Effector memory CD8-positive, alpha-beta T cell (primary cell): ENCODE results near the gene PSMD4.

Experiments
- ATAC-seq: fragments of 150-1000 bp; cut with Tn5 transposase; replicated peaks from 2 replicates; pipeline ENCODE4 v1.10.0; 2021; ENCODE audit warnings: mild to moderate bottlenecking, moderate library complexity
- DNase-seq, 3 experiments: peaks; one replicate each; pipeline ENCODE4 v3.0.0; 2021
- H3K27ac Mint-ChIP-seq, 2 donors: one replicate each; pipeline ENCODE4 v1.8.0; 2022; ENCODE audit warnings: mild to moderate bottlenecking in 2 of 2, mixed read lengths in 2 of 2, moderate library complexity in 2 of 2
- H3K27me3 Mint-ChIP-seq, 2 donors: one replicate each; pipeline ENCODE4 v1.8.0; 2022; ENCODE audit warnings: mixed read lengths in 2 of 2
- H3K36me3 Mint-ChIP-seq: one replicate; pipeline ENCODE4 v1.8.0; 2022; ENCODE audit warnings: mild to moderate bottlenecking, moderate library complexity, mixed read lengths; ENCODE audit not compliant: insufficient read depth
- H3K4me1 Mint-ChIP-seq, 2 donors: one replicate each; pipeline ENCODE4 v1.8.0; 2022; ENCODE audit warnings: low read depth in 2 of 2, mixed read lengths in 2 of 2
- H3K4me3 Mint-ChIP-seq, 2 donors: one replicate each; pipeline ENCODE4 v1.8.0; 2022; ENCODE audit warnings: mild to moderate bottlenecking in 2 of 2, mixed read lengths in 2 of 2, moderate library complexity in 2 of 2
- H3K9me3 Mint-ChIP-seq, 2 donors: one replicate each; pipeline ENCODE4 v1.8.0; 2022; ENCODE audit warnings: mixed read lengths in 2 of 2

PSMD4 gene

DNA sequence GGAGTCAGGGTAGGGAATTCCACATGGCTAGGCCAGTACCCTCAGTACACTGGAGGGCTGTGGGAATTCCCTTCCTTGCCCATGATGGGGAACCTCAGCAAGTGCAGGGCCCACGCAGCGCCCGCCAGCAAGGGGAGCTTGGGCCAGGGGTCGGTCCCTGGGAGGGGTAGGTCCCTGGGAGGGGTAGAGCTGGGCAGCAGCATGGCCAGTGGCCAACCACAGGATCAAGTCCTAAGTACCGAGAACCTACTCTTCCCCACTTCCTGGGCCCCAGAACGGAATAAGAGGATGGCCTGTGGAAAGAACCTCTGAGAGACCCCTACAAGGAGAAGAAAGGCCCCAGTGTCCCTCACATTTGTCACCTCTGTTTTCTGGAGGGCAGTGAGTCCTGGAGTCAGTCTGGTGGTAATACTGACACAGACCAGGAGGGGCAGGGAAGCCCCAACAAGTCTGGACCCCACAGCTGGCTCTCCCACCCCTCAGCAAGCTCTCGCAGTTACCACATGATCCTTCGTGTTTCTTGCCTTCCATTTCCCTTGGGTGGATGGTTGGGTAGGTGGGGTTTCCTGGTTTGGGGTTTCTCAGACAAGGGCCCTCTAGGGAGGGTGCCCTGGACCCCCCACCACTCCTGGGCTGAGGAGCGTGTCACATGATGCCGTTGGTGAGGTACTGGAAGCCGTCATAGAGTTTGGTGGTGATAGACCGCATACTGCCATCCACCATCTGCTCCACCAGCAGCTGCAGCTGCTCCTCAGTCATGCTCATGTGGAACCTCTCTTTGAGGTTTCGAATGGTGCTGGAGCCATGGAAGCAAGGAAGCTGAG, 37.9 kb downstream of the PSMD4 start:
- Mint-ChIP-seq H3K4me1 (peaks cover 8 to 19% of the 10 kb centered on the region in 2 donors), H3K4me3 (no peak overlapping the region), H3K36me3 (peaks cover 53% of the 10 kb centered on the region), H3K9me3 (no peaks in the 10 kb centered on the region), H3K27ac (peak overlapping the region; percentile 85 to 87), H3K27me3 (no peaks in the 10 kb centered on the region)
- DNase-seq (no peak), ATAC-seq (peak; percentile 70)

GRCh38 chr1:151293093-151293492, 38.6 kb downstream of the PSMD4 start:
- no peak overlapping the region for H3K4me3 Mint-ChIP-seq
- DNase-seq (no peak), ATAC-seq (no peak)
- peak overlapping the region; percentile 85 to 87 for H3K27ac Mint-ChIP-seq
- peaks cover 8 to 19% of the 10 kb centered on the region in 2 donors for H3K4me1 Mint-ChIP-seq
- peaks cover 59% of the 10 kb centered on the region for H3K36me3 Mint-ChIP-seq
- no peaks in the 10 kb centered on the region for H3K27me3 Mint-ChIP-seq
- H3K9me3 Mint-ChIP-seq = no peaks in the 10 kb centered on the region

GRCh38 chr1:151294742-151295462, 40.4 kb downstream of the PSMD4 start:
- ATAC-seq (no peak), DNase-seq (no peak)
- H3K4me3 Mint-ChIP-seq = no peak overlapping the region
- H3K9me3 Mint-ChIP-seq = no peaks in the 10 kb centered on the region
- H3K27ac Mint-ChIP-seq = peak overlapping the region in 1 of 2 donors; percentile 85
- H3K36me3 Mint-ChIP-seq = peaks cover 64% of the 10 kb centered on the region
- peaks cover 0 to 5% of the 10 kb centered on the region in 2 donors for H3K4me1 Mint-ChIP-seq
- H3K27me3 Mint-ChIP-seq = no peaks in the 10 kb centered on the region

DNA sequence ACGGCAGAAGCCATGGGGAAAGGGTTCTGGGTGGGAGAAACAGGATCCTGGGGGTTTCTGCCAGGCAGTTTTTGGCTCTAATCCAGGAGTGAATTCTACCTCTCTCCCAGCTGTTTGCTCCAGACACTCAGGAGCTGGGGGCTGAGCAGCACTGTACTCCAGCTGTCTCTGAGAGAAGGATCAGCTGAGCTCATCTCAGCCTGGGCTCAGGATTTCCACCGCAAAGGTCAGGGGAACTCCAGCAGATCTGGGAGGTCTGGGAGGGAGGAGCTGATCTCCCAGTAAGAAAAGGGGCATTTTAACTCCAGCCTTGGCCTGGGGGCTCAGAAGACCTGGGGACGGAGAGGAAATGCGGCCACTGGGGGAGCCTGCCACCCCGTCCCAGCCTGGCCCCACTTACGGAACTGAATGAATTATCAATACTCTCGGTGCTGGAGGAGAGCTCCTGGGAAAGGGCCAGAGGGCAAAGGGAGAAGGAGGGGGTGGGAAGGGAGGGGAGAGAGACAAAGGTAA, 55.3 kb downstream of the PSMD4 start:
- no peaks in the 10 kb centered on the region for H3K27me3 Mint-ChIP-seq
- peaks cover 31% of the 10 kb centered on the region for H3K36me3 Mint-ChIP-seq
- peaks cover 28 to 38% of the 10 kb centered on the region in 2 donors for H3K4me1 Mint-ChIP-seq
- no peak for DNase-seq
- ATAC-seq = no peak
- no peak overlapping the region for H3K4me3 Mint-ChIP-seq
- peak overlapping the region; percentile 41 to 88 for H3K27ac Mint-ChIP-seq
- H3K9me3 Mint-ChIP-seq = no peaks in the 10 kb centered on the region

DNA sequence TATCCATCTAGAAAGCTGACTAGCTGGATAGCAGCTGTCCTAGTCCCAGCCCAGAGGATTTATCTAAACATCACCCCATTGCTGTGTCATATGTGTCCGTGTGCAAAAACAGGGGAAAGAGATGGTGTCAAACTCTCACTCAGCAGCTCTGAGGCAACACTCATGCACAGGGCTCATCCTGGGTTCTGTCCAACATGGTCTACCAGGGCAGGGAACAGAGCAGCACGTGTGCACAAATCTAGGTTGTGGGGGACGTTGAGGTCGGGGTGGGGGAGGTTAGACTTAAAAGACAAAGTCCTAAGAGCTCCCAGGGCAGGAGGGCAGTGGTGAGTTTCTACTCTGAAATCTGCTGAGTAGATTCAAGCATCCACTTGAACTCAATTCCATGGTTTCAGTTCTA, 56.5 kb downstream of the PSMD4 start:
- DNase-seq (no peak), ATAC-seq (no peak)
- H3K9me3 Mint-ChIP-seq = no peaks in the 10 kb centered on the region
- peaks cover 33 to 38% of the 10 kb centered on the region in 2 donors for H3K4me1 Mint-ChIP-seq
- no peaks in the 10 kb centered on the region for H3K27me3 Mint-ChIP-seq
- peaks cover 31% of the 10 kb centered on the region for H3K36me3 Mint-ChIP-seq
- H3K27ac Mint-ChIP-seq = peak overlapping the region; percentile 91 to 95
- no peak overlapping the region for H3K4me3 Mint-ChIP-seq

DNA sequence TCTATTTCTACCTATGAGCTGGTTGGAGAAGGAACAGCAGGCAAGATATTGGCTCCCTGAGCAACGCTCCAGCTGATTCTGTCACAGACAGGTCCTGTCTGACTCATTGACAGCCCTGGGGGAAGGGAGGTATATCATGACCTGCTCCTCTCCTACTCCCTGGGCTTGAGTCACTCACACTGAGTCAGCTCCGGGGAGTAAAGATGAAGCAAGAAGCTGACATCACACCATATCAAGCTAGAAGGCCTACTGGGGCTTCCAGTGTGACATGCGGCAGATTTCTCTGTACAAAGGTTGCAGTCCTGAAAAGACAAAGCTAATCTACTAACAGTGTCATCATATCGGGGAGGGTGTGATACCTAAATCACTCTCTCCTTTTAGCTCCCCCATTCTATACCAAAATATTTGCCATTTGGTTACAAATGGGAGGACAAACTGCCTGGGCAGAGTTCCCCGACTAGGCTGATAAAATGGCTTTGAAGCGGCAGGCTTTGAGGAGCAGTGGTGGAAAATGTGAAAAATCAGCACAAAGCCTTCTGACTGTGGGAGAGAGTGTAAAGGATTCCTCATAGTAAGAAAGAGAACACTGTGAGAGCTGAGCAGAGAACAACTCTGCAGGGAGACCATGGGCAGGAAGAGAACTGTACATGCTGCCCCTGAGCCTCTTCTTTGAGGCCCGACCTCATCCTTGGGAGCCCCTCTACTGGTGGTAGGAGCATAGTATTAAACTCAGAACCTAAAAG, 57.2 kb downstream of the PSMD4 start:
- Mint-ChIP-seq H3K9me3 (no peaks in the 10 kb centered on the region), H3K4me3 (peak overlapping the region in 1 of 2 donors; percentile 33), H3K36me3 (peaks cover 26% of the 10 kb centered on the region), H3K27me3 (no peaks in the 10 kb centered on the region), H3K4me1 (peaks cover 33 to 38% of the 10 kb centered on the region in 2 donors), H3K27ac (peak overlapping the region; percentile 91 to 95)
- DNase-seq (peak; percentile 24 to 27 (median 26)), ATAC-seq (peak; percentile 97)

DNA sequence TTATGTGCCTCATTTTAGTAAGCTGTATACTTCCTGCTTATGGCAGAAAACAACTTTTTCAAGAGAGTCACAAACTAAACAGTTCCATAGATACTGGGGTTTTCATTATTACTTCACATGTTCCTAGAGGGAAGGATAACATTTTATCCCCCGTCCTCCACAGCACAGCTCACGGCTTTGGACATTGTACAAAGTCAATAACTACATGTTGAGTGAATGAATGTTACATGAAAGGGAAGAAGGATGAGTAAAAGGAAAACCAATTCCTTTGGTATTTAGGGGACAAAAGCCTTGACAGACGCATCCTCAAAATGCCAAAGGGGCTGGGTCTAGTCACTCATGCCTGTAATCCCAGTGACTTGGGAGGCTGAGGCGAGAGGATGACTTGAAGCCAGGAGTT, 57.9 kb downstream of the PSMD4 start:
- Mint-ChIP-seq H3K4me1 (peaks cover 33 to 38% of the 10 kb centered on the region in 2 donors), H3K27me3 (no peaks in the 10 kb centered on the region), H3K4me3 (no peak overlapping the region), H3K9me3 (no peaks in the 10 kb centered on the region), H3K27ac (peak overlapping the region; percentile 91 to 95), H3K36me3 (peaks cover 25% of the 10 kb centered on the region)
- no peak for ATAC-seq
- no peak for DNase-seq

- Mint-ChIP-seq H3K9me3 (no peaks in the 10 kb centered on the region), H3K36me3 (peaks cover 25% of the 10 kb centered on the region), H3K4me3 (no peak overlapping the region), H3K27ac (peak overlapping the region in 1 of 2 donors; percentile 95), H3K27me3 (no peaks in the 10 kb centered on the region), H3K4me1 (peaks cover 35 to 38% of the 10 kb centered on the region in 2 donors)
- DNase-seq (no peak), ATAC-seq (no peak)
Observed at GRCh38 chr1:151312826-151313225, 58.3 kb downstream of the PSMD4 start.

DNA sequence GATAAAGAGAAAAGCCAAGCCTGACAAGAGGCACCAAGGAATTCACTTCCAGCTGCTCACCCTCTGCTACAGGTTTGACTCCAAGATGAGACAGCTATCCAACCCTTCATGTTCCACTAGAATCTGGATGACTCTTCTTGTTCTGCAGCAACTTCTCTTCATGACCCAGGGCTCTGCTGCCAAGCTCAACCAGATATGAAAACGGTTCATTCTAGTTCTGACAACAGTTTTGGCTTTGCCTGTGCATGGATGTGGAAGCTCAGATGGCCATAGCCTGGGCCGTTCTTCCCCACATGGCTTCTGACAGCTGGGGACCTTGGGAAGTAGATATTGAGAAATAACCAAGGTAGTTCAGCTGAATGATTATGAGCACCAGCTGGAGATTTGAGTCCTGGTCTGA, 59.0 kb downstream of the PSMD4 start:
- Mint-ChIP-seq H3K27me3 (no peaks in the 10 kb centered on the region), H3K9me3 (no peaks in the 10 kb centered on the region), H3K27ac (peak overlapping the region in 1 of 2 donors; percentile 81), H3K4me3 (no peak overlapping the region), H3K4me1 (peaks cover 35 to 38% of the 10 kb centered on the region in 2 donors), H3K36me3 (peaks cover 31% of the 10 kb centered on the region)
- ATAC-seq (no peak), DNase-seq (no peak)

DNA sequence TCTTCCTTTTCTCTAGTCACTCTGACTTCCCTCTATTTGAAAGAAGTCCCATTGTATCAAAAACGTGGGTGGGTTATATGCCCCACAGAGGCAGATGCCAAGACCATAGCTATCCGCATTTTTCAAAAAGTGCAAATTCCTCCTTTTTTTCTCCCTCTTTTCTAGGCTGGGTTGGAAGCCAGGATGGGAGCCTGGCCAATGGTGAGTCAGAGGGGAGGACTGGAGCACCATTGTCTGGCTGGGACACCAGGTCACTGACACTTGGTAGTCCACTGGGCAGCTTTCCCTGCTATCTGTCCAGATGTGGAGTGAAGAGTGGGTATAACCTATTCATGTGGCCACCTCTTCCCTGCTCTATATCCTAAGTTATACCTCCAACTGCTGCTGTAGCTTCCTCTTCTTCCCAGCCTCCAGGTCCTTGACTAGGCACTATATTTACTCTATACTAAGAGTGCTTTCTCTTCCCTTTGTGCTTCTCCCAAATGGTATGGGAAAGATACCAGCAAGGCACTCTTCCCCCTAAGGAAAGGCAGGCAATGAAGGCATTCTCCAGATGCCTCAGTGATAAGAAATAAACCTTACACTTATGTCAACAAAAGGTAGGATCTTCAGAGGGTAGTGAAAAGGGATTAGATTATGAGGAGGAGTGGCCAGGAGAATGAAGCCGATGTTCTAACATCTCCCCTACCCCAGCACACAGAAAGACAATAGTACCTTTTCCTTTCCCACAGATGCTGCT, 59.8 kb downstream of the PSMD4 start:
- Mint-ChIP-seq H3K27me3 (no peaks in the 10 kb centered on the region), H3K4me3 (no peak overlapping the region), H3K27ac (peak overlapping the region; percentile 79 to 81), H3K4me1 (peaks cover 35 to 38% of the 10 kb centered on the region in 2 donors), H3K9me3 (no peaks in the 10 kb centered on the region), H3K36me3 (peaks cover 35% of the 10 kb centered on the region)
- no peak for DNase-seq
- ATAC-seq = no peak

GRCh38 chr1:151315565-151316235, 61.2 kb downstream of the PSMD4 start:
- DNase-seq (no peak), ATAC-seq (no peak)
- H3K9me3 Mint-ChIP-seq = no peaks in the 10 kb centered on the region
- H3K4me1 Mint-ChIP-seq = peaks cover 41 to 42% of the 10 kb centered on the region in 2 donors
- H3K36me3 Mint-ChIP-seq = peaks cover 41% of the 10 kb centered on the region
- no peak overlapping the region for H3K4me3 Mint-ChIP-seq
- H3K27ac Mint-ChIP-seq = peak overlapping the region; percentile 16 to 81
- no peaks in the 10 kb centered on the region for H3K27me3 Mint-ChIP-seq
